ENCODE results near the gene ISG15. TPM values are rescaled to one million over a fixed set of nuclear protein-coding genes. Genes with fewer than 3 reads are reported as not detected.

Gene ISG15
- total RNA-seq, 1 donor from 2014 or later = 18.2 TPM

DNA sequence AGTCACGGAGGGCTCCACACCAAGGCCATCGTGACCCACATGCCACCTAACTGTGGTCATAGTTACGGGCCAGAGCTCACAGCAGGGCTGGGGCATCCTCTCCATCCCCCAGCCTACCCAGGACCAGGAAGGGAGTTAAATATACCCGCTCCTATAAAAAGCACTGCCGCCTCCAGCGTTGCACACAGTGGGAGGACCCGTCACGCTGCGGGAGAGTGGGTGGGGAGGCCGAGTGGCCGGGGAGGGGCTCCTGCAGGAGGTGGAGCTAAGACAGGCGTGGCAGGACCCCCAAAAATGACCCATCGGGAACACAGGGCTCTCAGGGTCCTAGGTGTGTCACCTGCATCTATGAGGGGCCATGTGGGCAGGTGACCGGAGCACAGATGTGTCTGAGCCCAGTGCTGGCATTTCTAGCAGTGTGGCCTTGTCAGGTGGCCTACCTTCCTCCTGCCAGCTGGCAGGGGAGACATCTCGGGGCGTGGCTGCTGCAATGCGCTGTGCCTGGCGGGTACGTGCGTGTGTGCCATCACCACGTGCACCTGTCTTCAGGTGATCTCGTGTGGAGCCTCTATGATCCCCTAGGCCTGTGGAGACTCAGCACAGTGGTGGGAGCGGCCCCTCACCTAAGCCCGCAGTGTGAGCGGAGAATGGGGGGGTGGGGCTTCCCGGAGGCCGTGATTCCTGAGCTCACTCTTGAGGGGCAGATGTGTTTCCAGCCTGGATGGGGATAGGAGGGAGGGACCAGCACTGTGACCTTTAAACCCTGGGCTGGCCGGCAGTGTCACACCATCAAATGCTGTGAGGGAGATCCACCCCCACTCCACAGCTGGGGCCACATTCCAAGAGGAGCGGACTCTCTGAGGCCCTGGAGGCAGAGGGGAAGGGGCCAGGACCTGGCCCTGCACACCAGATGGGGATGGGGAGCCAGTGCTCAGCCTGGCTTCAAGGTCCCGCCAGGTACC lies 24.4 kb downstream of the ISG15 start:
- no peak for DNase-seq (ENCODE audit: low spot score)
- intact Hi-C loops (cut with DNase I) = no loop called here

DNA sequence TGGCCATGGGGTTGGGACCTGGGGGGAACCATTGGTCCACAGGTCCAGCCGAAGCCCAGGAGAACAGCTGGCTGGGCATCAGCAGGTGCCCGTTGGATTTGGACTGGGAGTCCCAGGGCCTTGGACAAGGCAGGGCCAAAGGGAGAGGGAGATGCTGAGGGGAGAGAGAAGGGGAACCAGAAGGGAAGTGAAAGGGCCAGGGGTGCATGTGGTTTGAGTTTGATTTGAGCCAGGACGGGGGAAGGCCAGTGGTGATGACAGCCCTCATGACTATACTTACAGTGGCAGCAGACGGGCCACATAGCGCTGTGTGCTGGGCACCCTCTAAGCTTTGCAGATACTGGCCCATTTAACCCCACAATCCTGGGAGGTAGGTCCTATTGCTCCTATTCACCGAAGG lies 25.4 kb downstream of the ISG15 start:
- DNase-seq (ENCODE audit: low spot score) = no peak
- intact Hi-C loops (cut with DNase I) = no loop called here

DNA sequence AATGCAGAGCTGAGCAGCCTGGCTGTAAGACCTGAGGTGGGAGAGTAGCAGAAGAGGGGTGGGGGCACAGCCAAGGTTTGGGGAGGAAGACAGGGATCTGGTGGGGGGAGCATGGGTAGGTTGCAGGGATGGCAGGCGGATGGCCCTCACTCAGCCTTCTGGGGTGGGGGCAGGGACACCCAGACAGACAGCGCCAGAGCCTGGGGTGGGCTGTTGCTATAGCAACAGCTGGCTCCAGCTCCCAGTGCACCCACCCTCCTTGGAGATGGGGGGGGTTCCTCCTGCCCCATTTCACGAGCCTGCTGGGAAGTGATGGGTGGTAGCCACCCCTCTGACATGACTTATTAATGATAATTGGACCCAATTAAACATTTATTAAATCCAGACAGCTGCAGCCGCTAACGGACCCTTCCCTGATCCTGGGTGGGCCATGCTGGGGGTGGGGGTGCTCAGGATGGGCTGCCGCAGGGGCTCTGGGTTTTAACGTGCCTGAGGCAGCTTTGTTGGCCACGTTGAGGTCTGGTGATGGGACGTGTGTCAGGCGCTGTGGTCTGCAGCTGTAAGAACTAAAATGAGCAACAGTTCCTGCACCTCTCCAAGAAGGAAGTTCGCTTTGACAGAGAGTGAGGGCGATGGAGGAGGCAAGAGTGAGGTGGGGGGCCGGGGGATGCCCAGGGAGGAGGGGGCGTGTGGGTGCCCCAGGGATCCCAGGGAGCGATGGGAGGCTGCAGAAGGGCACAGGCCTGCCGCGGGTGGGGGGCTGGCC lies 26.0 kb downstream of the ISG15 start:
- intact Hi-C loops (cut with DNase I) = no loop called here
- no peak for DNase-seq (ENCODE audit: low spot score)

DNA sequence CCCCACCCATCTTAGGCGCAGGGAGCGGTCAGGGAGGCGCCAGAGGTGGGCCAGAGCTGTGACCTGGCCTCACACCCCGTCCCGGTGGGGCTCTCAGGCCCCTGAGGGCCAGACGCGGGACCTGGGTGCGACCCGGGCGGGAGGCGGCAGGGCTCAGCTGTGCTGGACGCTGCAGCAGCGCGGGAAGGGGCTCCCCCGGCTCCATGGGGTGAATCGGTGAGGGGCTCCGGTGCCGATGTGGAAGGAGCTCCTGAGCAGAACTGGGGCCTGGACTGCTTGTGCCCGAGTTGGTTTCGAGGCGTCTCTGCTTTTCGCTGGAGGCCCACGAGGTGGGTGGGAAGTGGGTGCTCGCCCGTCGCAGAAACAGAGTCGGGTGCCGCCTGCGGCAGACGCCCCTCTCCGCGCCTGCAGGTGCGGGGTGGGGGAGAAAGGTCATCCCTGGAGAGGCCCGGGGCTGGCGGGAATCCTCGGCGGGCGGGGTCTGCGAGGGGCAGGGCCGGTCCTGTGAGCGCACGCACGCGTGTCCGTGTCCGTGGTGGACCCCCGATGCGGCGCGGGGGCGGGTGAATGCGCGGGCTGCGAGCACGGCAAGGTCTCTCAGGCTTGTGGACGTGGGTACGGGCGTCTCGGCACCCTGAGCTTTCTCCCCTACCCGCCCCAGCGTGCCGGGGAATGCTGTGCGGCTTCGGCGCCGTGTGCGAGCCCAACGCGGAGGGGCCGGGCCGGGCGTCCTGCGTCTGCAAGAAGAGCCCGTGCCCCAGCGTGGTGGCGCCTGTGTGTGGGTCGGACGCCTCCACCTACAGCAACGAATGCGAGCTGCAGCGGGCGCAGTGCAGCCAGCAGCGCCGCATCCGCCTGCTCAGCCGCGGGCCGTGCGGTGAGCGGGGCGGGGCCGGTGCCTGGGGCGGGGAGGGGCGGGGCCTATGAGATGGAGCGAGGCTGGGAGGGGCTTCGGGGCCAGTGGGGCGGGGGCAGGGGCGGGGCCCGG lies 27.0 kb downstream of the ISG15 start:
- DNase-seq (ENCODE audit: low spot score) = no peak
- intact Hi-C loops (cut with DNase I) = no loop called here

DNA sequence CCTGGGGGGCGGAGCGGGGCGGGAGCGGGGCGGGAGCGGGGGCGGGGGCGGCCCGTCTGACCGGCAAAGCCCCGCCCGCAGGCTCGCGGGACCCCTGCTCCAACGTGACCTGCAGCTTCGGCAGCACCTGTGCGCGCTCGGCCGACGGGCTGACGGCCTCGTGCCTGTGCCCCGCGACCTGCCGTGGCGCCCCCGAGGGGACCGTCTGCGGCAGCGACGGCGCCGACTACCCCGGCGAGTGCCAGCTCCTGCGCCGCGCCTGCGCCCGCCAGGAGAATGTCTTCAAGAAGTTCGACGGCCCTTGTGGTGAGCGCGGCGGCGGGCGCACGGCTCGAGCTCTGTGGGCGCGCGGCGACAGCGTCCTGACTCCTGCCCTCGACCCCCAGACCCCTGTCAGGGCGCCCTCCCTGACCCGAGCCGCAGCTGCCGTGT lies 27.8 kb downstream of the ISG15 start:
- no peak for DNase-seq (ENCODE audit: low spot score)
- intact Hi-C loops (cut with DNase I) = no loop called here

DNA sequence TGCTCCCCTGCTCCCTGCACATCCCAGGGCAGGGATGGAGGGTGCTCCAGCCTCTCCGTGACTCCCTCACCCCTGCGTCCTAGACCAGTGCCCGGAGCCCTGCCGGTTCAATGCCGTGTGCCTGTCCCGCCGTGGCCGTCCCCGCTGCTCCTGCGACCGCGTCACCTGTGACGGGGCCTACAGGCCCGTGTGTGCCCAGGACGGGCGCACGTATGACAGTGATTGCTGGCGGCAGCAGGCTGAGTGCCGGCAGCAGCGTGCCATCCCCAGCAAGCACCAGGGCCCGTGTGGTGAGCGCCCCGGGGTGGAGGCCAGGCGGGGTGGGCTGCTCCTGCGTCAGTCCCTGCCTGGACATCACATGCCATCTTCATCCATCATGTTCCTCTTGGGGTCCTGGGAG lies 28.6 kb downstream of the ISG15 start:
- intact Hi-C loops (cut with DNase I) = no loop called here
- DNase-seq (ENCODE audit: low spot score) = no peak

DNA sequence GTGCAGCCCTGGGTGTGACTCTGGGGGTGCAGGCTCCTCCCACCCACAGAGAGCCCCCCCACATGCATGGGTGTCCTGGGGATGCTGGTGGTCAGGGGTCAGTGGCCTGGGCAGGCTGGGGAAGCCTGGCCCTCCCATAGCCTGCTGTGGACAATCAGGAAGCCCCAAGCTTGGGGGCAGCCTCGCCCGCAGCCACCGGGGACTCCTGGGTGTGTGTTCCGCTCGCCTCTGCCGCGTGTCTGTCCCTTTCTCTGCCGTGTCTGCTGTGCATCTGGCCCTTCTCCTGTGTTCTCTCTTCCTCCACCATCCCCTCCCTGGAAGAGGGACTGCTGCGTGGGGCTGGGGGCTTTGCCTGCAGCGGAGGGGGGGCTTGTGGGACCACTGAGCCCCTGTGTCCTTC lies 29.5 kb downstream of the ISG15 start:
- intact Hi-C loops (cut with DNase I) = no loop called here
- no peak for DNase-seq (ENCODE audit: low spot score)

DNA sequence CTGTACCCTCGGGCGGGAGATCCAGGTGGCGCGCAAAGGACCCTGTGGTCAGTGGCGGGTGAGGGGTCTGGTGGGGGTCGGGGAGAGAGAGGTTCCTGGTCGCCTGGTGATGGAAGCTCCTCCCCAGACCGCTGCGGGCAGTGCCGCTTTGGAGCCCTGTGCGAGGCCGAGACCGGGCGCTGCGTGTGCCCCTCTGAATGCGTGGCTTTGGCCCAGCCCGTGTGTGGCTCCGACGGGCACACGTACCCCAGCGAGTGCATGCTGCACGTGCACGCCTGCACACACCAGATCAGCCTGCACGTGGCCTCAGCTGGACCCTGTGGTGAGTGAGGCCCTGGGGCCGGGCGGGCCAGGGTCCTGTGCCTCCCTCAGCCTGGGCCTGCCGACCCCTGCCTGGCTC lies 30.1 kb downstream of the ISG15 start:
- DNase-seq (ENCODE audit: low spot score) = no peak
- intact Hi-C loops (cut with DNase I) = no loop called here

DNA sequence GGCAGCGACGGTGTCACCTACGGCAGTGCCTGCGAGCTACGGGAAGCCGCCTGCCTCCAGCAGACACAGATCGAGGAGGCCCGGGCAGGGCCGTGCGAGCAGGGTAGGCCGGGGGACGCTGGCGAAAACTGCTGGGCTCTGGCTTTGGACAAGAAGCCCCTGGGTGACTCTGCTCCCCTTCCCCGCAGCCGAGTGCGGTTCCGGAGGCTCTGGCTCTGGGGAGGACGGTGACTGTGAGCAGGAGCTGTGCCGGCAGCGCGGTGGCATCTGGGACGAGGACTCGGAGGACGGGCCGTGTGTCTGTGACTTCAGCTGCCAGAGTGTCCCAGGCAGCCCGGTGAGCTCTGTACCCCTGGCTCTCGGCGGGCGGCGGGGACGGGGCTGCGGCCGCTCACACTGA lies 30.6 kb downstream of the ISG15 start:
- no peak for DNase-seq (ENCODE audit: low spot score)
- intact Hi-C loops (cut with DNase I) = no loop called here

DNA sequence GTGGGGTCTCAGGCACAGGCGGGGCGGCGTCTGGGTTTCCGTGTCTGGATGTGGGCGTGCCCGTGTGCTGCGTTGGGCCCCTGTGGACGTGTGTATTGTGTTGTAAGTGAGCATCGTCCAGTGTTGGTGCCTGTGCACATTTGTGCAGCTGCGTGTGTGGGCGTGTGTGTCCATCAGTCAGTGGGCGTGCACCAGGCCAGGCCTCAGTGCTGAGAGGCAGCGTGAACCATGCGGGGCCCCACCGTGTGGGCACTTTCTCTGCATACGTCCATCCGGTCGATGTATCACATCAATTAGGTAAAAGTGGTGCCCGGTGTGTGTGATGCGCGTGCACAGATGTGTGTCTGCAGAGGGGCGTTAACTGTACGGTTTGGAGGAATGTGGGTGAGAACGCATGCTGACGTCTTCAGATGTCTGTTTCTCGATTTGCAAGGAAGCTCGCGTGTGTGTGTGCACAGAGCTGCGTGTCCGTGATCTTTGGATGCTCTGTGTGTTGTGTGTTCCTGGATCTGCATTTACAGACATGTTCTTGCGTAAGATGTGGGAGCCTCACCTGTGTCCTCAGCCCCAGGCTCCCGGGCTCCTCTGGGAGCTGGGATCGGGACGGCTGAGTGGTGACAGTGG lies 31.3 kb downstream of the ISG15 start:
- no peak for DNase-seq (ENCODE audit: low spot score)
- intact Hi-C loops (cut with DNase I) = no loop called here

DNA sequence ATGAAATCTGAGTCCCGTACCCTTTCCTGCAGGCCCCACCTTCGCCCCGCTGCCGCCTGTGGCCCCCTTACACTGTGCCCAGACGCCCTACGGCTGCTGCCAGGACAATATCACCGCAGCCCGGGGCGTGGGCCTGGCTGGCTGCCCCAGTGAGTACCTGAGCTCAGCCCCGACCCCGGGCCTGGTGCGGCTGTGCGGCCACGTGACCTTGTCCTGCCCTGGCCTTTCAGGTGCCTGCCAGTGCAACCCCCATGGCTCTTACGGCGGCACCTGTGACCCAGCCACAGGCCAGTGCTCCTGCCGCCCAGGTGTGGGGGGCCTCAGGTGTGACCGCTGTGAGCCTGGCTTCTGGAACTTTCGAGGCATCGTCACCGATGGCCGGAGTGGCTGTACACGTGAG lies 31.8 kb downstream of the ISG15 start:
- no peak for DNase-seq (ENCODE audit: low spot score)
- intact Hi-C loops (cut with DNase I) = no loop called here

DNA sequence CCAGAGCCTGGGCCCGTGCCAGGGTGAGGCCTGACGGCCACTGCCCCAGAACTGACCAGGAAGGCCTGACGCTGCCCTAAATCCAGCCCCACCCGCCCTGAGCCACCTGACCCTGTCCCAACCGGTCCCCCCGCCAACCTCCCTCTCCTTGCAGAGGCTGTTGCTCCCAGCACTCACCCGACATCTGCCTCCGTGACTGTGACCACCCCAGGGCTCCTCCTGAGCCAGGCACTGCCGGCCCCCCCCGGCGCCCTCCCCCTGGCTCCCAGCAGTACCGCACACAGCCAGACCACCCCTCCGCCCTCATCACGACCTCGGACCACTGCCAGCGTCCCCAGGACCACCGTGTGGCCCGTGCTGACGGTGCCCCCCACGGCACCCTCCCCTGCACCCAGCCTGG lies 32.9 kb downstream of the ISG15 start:
- DNase-seq (ENCODE audit: low spot score) = no peak
- intact Hi-C loops (cut with DNase I) = no loop called here

DNA sequence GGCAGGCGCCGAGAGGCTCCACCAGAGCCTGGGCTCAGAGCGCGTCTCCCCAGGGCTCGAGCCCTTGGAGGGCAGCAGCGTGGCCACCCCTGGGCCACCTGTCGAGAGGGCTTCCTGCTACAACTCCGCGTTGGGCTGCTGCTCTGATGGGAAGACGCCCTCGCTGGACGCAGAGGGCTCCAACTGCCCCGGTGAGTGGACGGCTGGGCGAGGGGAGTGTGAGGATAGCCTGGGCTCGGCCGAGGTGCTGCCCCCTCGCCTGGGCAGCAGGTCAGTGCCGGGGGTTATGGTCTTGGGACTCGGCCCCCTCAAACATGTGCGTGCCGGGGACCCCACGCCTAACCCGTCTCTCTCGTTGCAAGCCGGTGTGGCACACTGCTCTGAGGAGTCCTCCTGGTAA lies 33.5 kb downstream of the ISG15 start:
- intact Hi-C loops (cut with DNase I) = no loop called here
- DNase-seq (ENCODE audit: low spot score) = no peak

DNA sequence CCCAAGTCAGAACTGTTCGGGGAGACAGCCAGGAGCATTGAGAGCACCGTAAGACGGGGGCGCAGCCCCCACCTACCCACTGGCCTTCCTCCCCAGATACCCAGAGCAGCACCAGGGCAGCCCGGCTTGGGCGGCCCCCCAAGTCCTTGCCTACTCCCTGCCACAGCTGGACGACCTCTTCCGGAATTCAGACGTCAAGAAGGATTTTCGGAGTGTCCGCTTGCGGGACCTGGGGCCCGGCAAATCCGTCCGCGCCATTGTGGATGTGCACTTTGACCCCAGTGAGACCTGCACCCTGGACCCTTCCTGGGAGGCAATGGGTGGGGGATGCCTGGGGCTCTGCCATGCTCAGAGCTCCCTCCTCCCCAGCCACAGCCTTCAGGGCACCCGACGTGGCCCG lies 34.1 kb downstream of the ISG15 start:
- intact Hi-C loops (cut with DNase I) = no loop called here
- no peak for DNase-seq (ENCODE audit: low spot score)

DNA sequence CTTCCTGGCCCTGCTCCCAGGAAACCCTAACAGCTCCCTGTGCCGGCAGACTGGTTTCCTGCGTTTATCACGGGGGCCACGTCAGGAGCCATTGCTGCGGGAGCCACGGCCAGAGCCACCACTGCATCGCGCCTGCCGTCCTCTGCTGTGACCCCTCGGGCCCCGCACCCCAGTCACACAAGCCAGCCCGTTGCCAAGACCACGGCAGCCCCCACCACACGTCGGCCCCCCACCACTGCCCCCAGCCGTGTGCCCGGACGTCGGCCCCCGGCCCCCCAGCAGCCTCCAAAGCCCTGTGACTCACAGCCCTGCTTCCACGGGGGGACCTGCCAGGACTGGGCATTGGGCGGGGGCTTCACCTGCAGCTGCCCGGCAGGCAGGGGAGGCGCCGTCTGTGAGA lies 34.7 kb downstream of the ISG15 start:
- intact Hi-C loops (cut with DNase I) = no loop called here
- no peak for DNase-seq (ENCODE audit: low spot score)

DNA sequence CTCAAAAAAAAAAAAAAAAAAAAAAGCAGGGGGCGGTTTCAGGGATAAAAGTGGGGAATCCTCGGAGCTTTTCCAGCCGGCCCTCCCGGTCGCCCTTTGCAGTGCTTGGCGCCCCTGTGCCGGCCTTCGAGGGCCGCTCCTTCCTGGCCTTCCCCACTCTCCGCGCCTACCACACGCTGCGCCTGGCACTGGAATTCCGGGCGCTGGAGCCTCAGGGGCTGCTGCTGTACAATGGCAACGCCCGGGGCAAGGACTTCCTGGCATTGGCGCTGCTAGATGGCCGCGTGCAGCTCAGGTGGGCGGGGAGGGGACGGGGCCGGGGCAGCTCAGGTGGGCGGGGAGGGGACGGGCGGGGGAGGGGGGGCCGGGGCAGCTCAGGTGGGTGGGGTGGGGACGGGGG lies 35.5 kb downstream of the ISG15 start:
- intact Hi-C loops (cut with DNase I) = no loop called here

DNA sequence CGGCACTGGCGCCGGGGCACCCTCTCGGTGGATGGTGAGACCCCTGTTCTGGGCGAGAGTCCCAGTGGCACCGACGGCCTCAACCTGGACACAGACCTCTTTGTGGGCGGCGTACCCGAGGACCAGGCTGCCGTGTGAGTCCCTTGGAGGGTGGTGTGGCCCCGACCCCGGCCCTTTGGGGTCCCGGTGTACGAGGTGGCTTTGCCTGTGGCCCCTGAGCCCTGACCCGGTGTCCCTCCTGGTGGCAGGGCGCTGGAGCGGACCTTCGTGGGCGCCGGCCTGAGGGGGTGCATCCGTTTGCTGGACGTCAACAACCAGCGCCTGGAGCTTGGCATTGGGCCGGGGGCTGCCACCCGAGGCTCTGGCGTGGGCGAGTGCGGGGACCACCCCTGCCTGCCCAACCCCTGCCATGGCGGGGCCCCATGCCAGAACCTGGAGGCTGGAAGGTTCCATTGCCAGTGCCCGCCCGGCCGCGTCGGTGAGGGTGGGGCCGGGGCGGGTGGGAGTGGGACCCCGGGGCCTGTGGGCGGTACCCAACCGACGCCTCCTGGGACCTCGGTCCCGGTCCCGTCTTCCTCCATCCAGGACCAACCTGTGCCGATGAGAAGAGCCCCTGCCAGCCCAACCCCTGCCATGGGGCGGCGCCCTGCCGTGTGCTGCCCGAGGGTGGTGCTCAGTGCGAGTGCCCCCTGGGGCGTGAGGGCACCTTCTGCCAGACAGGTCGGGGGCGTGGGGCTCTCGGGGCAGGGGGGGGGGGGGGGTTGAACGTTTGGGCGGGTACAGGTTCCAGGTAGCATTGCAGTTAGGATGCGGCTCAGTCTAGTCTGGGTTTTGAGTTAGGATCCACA lies 36.2 kb downstream of the ISG15 start:
- no peak for DNase-seq (ENCODE audit: low spot score)
- intact Hi-C loops (cut with DNase I) = no loop called here

More for the DNA sequence above, 35.5 kb downstream of the ISG15 start:
- no peak for DNase-seq (ENCODE audit: low spot score)

DNA sequence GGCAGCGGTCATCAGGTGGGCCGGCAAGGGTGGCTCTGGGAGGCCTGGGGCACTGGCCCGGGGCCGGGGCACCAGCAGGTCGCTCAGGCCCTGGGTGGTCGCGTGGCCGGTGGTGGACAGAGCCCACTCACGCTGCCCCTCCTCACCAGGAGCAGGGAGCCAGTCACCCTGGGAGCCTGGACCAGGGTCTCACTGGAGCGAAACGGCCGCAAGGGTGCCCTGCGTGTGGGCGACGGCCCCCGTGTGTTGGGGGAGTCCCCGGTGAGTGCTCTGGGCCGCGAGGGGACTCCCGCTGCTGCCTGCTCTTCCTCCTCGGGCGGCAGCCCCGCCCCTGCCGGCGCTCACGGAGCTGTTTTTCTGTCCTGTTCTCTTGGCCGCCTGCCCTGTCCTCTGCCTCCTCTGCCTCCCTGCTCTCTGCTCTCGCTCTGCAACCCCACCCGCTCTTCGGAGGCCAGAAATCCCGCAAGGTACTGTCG lies 37.3 kb downstream of the ISG15 start:
- DNase-seq (ENCODE audit: low spot score) = no peak
- intact Hi-C loops (cut with DNase I) = no loop called here

Data from cardiac septum (tissue), 1 donor.